OCI-LY3 (cell line): ENCODE measurements around the gene RABGAP1.
"Not testable (repeated sequence)": the region's sequence is repeated elsewhere in the genome, so short reads cannot be mapped to it uniquely, and the experiment has no call there.

ENCODE experiments used
- H2AFZ ChIP-seq: fragments of 200-600, 300-600 bp; shearing (Covaris generic); 2 replicates; pipeline ENCODE4 v1.6.0; 2014; ENCODE audit warnings: antibody characterized with exemption, low read depth, low read length
- H3K27ac ChIP-seq: fragments of 200-600, 300-600 bp; sonication (generic); 2 replicates; pipeline ENCODE4 v1.5.1; 2014; ENCODE audit warnings: mild to moderate bottlenecking, low read length, moderate library complexity, mixed read lengths
- H3K27me3 ChIP-seq: fragments of 200-600, 300-600 bp; sonication (generic); 2 replicates; pipeline ENCODE4 v1.6.1; 2014; ENCODE audit warnings: low read depth, low read length, mixed read lengths
- H3K36me3 ChIP-seq: fragments of 200-600, 300-600 bp; sonication (generic); replicated peaks from 2 replicates; pipeline ENCODE3; 2014; ENCODE audit warnings: low read depth, low read length, mixed read lengths
- H3K4me1 ChIP-seq: fragments of 300-600, 200-600 bp; sonication (generic); 2 replicates; pipeline ENCODE4 v1.6.1; 2014; ENCODE audit warnings: low read length, mixed read lengths
- H3K4me2 ChIP-seq: fragments of 200-600, 300-600 bp; sonication (generic); 2 replicates; pipeline ENCODE4 v1.6.1; 2014; ENCODE audit warnings: low read length, mixed read lengths
- H3K4me3 ChIP-seq: fragments of 300-600, 200-600 bp; sonication (generic); 2 replicates; pipeline ENCODE4 v1.5.1; 2014; ENCODE audit warnings: antibody characterized with exemption, mild to moderate bottlenecking, low read length, moderate library complexity
- H3K79me2 ChIP-seq: fragments of 300-600, 200-600 bp; shearing (Covaris generic); 2 replicates; pipeline ENCODE4 v1.6.1; 2014; ENCODE audit warnings: mild to moderate bottlenecking, low read length, mixed read lengths
- H3K9ac ChIP-seq: fragments of 300-600, 200-600 bp; shearing (Covaris generic); 2 replicates; pipeline ENCODE4 v1.6.0; 2014; ENCODE audit warnings: mild to moderate bottlenecking, low read length, moderate library complexity
- H3K9me3 ChIP-seq: fragments of 200-600, 300-600 bp; shearing (Covaris generic); 2 replicates; pipeline ENCODE4 v1.6.1; 2014; ENCODE audit warnings: low read length, mixed read lengths; ENCODE audit not compliant: insufficient read depth
- H4K20me1 ChIP-seq: fragments of 200-600, 300-600 bp; sonication (generic); 2 replicates; pipeline ENCODE4 v1.6.1; 2016; ENCODE audit warnings: low read length, mixed read lengths; ENCODE audit not compliant: insufficient read depth
- EZH2phosphoT487 ChIP-seq: fragments of 200-600 bp; shearing (Covaris generic); IDR thresholded peaks from 2 replicates; pipeline ENCODE4 v1.6.1; 2018; ENCODE audit warnings: antibody characterized with exemption, mixed run types, low read depth
- TF ChIP-seq, protein P1 (sequence below): fragments of 200-600, 300-600 bp; sonication (generic); IDR thresholded peaks from 2 replicates; pipeline ENCODE4 v1.5.1; 2014; ENCODE audit warnings: antibody characterized with exemption, low read length, low read depth

Gene RABGAP1

DNA sequence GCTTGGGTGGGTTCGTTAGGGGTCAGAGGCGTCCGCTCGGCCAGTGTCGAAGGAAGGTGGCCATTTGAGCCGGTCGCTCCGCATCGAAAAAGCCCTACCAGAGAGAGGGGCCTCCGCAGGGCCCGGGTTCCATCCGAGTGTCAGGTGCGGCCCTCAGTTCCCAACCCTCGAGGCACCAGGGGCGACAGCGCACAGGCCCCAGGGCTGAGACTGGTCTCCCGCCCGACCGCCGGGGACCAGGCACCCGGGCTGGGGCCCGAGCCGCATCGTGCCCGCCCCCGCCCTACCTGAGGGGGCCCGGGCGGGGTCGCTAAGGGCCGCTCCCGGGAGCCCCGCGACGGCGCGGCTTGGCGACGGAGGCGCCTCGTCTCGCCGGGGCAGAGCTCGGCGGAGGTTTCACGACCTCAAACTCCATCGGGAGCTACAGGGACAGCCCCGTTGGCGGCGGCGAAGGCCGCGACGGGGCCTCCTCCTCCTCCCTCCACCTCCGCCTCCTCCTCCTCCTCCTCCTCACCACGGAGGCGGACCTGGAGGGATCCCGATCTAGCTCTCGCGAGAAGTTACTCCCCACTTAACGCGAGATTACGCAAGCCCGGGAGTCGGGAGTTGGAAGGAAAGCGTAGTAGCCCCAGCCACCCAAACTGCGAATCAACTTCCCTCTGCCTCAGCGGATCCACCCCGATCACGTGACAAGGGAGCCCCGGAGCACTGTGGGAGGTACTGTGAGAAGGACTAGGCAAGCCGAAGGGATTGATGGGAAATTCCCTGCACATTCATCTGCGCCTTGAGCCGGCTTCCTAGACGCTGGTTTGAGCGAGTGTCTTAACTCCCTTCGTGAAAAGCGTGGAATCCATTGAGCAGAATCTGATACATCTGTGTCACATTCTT lies 35.8 kb upstream of the RABGAP1 start, which contains the start of gene RC3H2:
Gene RC3H2, minus strand, starts transcription at position 537 of the 888 bp plus-strand sequence. CDS start 7,850 bp downstream, outside the sequence.
- no peak for TF ChIP-seq EZH2phosphoT487
- Histone ChIP-seq H3K9me3 (no peaks in the 10 kb centered on the region), H3K4me3 (peak within 1 kb of the TSS; percentile 98), H3K36me3 (peaks cover 7% of the 10 kb centered on the region), H4K20me1 (0 out of 2 replicates have a peak, but pooled peaks cover under 1% of the 10 kb centered on the region), H3K27ac (peak within 1 kb of the TSS; percentile 80), H3K4me1 (peaks cover 19% of the 10 kb centered on the region), H3K27me3 (no peaks in the 10 kb centered on the region), H3K4me2 (peak within 1 kb of the TSS; percentile 93), H3K79me2 (peaks cover 75% of the 10 kb centered on the region), H3K9ac (peak within 1 kb of the TSS; percentile 97), H2AFZ (peak within 1 kb of the TSS; percentile 84)

DNA sequence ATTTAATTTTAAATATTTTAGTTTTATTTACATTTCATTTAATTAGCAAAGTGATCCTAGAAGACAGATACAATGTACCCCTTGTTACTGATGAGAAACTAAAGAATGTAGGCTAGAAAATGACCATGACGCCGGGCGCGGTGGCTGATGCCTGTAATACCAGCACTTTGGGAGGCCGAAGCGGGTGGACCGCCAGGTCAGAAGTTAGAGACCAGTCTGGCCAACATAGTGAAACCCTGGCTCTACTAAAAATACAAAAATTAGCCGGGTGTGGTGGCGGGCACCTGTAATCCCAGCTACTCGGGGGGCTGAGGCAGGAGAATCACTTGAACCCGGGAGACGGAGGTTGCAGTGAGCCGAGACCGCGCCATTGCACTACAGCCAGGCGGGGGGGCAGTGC lies 34.7 kb upstream of the RABGAP1 start:
- H4K20me1 ChIP-seq, H3K4me1 ChIP-seq, H3K27me3 ChIP-seq, H2AFZ ChIP-seq, H3K4me2 ChIP-seq, H3K9me3 ChIP-seq, H3K27ac ChIP-seq, H3K9ac ChIP-seq: not testable (repeated sequence)
- peaks cover 75% of the 10 kb centered on the region for H3K79me2 ChIP-seq
- peak overlapping the region; percentile 98; the same call in 1 of the 2 replicates for H3K4me3 ChIP-seq
- peaks cover 16% of the 10 kb centered on the region for H3K36me3 ChIP-seq

DNA sequence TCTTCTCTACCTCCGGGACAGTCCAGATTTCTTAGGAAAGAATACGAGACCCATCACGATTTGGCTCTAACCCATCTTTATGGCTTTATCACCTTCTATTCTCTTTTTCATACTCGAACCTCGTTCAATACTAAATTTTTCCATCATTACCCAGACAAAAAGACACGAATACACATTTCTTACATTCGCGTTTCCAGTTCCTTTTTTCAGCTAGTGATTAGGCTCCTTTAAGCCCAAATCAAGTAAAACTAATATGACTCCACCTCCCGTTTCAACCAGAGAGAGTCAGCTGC lies 28.2 kb upstream of the RABGAP1 start:
- Histone ChIP-seq H3K36me3 (peaks cover 22% of the 10 kb centered on the region), H3K9ac (peak overlapping the region; percentile 82), H3K4me2 (peak overlapping the region; percentile 87), H3K27ac (peak overlapping the region; percentile 99), H4K20me1 (no peaks in the 10 kb centered on the region), H3K79me2 (peaks cover 53% of the 10 kb centered on the region), H3K4me3 (peak overlapping the region; percentile 93), H3K27me3 (no peaks in the 10 kb centered on the region), H2AFZ (no peak overlapping the region), H3K4me1 (peaks cover 13% of the 10 kb centered on the region), H3K9me3 (no peaks in the 10 kb centered on the region)
- TF ChIP-seq, protein P1, sequence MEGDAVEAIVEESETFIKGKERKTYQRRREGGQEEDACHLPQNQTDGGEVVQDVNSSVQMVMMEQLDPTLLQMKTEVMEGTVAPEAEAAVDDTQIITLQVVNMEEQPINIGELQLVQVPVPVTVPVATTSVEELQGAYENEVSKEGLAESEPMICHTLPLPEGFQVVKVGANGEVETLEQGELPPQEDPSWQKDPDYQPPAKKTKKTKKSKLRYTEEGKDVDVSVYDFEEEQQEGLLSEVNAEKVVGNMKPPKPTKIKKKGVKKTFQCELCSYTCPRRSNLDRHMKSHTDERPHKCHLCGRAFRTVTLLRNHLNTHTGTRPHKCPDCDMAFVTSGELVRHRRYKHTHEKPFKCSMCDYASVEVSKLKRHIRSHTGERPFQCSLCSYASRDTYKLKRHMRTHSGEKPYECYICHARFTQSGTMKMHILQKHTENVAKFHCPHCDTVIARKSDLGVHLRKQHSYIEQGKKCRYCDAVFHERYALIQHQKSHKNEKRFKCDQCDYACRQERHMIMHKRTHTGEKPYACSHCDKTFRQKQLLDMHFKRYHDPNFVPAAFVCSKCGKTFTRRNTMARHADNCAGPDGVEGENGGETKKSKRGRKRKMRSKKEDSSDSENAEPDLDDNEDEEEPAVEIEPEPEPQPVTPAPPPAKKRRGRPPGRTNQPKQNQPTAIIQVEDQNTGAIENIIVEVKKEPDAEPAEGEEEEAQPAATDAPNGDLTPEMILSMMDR: no peak
- TF ChIP-seq EZH2phosphoT487: no peak

DNA sequence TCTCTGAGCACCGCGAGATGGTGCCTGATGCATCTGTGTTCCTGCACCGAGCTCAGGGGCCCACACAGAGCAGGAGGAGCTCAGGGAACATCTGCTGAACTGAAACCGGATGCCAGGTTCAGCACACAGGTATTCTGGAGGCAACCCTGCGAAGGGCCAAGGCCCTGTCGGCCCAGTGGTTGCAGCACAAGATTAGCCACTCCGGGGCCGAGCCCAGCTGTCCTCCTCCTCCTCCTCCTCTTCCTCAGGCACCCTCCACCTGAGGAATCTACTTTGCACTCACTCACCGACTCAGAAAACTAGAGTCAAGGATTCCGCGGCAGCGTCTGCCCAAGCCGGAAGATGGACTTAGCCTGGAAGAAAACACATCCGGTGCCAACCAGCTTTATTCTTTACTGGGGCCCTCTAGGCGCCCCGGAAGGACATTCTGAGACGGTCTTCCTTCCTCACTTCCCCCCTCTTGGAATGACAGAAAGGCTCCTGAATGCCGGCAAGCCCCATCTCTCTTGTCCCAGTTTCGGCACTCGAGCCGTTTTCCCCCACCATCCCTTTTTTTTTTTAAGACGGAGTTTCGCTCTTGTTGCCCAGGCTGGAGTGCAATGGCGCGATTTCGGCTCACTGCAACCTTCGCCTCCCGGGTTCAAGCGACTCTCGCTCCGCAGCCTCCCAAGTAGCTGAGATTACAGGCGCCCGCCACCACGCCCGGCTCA lies 27.7 kb upstream of the RABGAP1 start, which contains the start of gene ZBTB6:
Gene ZBTB6, minus strand, starts transcription at position 360 of the 710 bp plus-strand sequence. CDS start 1,251 bp downstream, outside the sequence.
- Histone ChIP-seq H3K4me2 (peak within 1 kb of the TSS; percentile 87), H3K36me3 (peaks cover 22% of the 10 kb centered on the region), H3K79me2 (peaks cover 48% of the 10 kb centered on the region), H3K27ac (peak within 1 kb of the TSS; percentile 99), H3K9me3 (no peaks in the 10 kb centered on the region), H3K4me3 (peak within 1 kb of the TSS; percentile 93), H3K9ac (peak within 1 kb of the TSS; percentile 82), H3K4me1 (peaks cover 13% of the 10 kb centered on the region), H3K27me3 (no peaks in the 10 kb centered on the region), H2AFZ (peak within 1 kb of the TSS; percentile 12), H4K20me1 (no peaks in the 10 kb centered on the region)
- TF ChIP-seq, protein P1: peak; percentile 24; the same call in 1 of the 2 replicates
- no peak for TF ChIP-seq EZH2phosphoT487
